GM21423 (cell line): Measurements from ENCODE around the gene KCNK4.
"Not testable (repeated sequence)": the region's sequence is repeated elsewhere in the genome, so short reads cannot be mapped to it uniquely, and the experiment has no call there.

Experiments used
- ATAC-seq: cut with Tn5 transposase; IDR thresholded peaks from one replicate; pipeline ENCODE4 v1.9.1; 2021; ENCODE audit warnings: mild to moderate bottlenecking, moderate library complexity; ENCODE audit not compliant: unreplicated experiment

The KCNK4 gene

GRCh38 chr11:64291262-64291751 lies at the start of gene KCNK4:
Gene KCNK4 (plus strand): TSS chr11:64291302. CDS start chr11:64293019, 1,717 bp downstream.
- ATAC-seq, result no peak

GRCh38 chr11:64241491-64242374 lies 49.4 kb upstream of the KCNK4 start:
- peak; percentile 2 for ATAC-seq

GRCh38 chr11:64243236-64243854 lies 47.8 kb upstream of the KCNK4 start:
- ATAC-seq, result no peak

GRCh38 chr11:64244107-64244506 lies 47.0 kb upstream of the KCNK4 start:
- ATAC-seq, result no peak

- ATAC-seq, result no peak
Observed at GRCh38 chr11:64244966-64245365, 46.1 kb upstream of the KCNK4 start.

GRCh38 chr11:64245401-64245796 lies 45.7 kb upstream of the KCNK4 start:
- no peak for ATAC-seq

GRCh38 chr11:64245797-64246620 lies 45.1 kb upstream of the KCNK4 start:
- ATAC-seq, result no peak

DNA sequence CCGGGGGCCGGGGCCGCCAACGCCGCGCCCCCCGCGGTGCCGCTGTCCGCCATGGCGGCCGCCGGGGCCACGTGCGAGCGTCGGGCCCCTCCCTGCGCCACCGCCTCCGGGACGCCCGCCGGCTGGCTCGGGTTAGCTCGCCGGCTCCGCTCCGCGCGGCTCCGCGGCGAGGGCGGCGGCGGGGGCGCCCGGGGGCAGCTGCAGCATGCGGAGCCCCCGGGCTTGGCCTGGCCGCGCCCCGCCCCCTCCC lies 44.6 kb upstream of the KCNK4 start:
- ATAC-seq, result not testable (repeated sequence)

GRCh38 chr11:64246871-64247728 lies 44.0 kb upstream of the KCNK4 start, which contains the start of gene PPP1R14B:
Gene PPP1R14B (minus strand): TSS chr11:64246943. CDS start chr11:64246673, 270 bp downstream.
- no peak for ATAC-seq

DNA sequence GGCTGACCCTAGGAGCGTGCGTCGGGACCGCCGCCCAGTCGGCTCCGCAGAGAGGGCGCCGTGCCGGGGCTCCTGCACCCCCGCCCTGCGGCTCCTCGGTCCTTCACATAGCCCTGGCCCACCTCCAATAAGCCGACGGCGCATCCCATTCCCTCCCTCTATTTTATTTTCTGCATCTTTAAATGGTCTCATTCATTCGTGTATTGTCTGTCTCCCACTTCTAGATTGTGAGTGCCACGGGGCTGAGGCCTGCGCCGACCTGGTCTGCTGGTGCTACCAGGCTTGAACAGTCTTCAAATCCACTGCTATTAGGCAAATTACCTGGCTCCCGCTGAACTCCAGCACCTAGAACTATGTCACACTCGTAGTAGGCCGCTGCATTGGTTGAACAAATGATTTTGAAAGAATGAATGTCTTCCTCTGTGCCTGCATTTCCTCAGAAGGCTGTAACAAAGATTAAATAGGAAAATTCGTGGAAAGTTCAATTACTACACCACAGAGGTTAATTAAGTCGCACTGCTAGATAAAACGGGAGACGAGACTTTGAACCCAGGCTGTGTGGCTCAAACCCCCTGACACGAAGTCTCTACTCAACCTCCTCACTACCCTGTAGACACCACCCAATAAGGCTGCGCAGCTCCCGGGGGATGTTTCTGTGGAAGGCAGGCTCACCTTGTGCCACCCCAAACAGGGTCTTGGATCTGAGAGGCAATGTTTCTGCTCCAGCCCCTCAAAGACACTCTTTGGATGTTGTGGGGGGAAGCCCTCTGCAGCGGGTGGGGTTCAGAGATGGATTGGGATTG lies 43.2 kb upstream of the KCNK4 start:
- no peak for ATAC-seq

GRCh38 chr11:64248578-64248977 lies 42.5 kb upstream of the KCNK4 start:
- no peak for ATAC-seq

DNA sequence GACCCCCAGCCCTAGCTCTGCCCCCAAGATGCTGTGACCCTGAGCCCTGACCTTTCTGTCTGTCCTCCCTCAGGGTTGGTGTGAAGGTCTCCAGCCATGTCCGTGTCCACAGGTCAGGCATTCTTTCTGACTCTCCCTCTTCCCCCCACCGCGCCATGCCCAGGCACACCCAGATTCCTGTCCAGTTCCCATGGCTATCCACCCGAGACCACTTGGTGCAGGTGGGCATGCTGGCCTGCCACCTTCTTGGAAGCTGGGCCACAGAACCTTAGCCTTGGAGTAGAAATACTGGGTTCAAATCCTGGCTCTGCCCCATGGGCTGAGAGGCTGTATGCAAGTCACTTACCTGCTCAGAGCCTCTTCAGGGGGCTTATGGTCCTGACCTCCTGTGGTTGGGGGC lies 42.1 kb upstream of the KCNK4 start:
- ATAC-seq, result no peak

DNA sequence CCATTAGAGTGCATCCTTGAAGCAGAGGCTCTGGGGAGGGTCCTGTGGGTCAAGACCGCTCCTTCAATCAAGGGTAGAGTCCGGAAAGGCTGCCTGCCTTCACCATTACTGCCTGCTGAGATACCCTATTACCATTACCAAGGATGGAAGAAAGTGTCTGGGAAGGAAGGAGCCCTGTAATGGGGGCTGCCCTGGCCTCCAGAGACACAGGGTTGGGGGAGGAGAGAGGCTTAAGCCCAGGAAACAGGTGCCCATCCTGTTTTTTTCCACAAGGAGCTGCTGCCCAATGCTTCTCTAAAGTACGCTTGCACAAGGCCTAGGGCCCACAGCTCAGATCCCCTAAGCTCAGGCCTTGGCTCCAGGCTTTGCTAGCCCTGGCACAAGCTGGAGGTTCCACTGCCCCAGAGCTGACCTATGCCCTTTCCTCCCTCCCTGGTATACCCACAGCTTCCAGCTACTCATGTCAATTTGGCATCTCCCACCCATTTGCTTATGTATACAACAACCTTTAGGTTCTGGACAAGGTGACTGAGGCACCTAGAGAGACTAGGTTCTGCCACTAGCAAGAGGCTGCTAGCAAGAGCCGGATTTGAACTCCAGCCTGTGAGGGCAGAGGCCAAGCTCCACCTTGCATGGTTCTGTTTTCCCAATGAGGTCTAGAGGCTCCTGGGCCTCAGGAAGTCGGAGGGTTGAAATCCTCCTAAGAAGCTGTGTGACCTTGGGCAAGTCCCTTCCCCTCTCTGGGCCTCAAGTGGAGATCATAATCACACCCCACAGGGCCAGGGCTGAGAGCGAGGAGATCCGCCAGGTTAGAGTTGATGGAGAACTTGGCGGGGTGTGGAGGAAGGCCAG lies 41.3 kb upstream of the KCNK4 start:
- ATAC-seq, result no peak

DNA sequence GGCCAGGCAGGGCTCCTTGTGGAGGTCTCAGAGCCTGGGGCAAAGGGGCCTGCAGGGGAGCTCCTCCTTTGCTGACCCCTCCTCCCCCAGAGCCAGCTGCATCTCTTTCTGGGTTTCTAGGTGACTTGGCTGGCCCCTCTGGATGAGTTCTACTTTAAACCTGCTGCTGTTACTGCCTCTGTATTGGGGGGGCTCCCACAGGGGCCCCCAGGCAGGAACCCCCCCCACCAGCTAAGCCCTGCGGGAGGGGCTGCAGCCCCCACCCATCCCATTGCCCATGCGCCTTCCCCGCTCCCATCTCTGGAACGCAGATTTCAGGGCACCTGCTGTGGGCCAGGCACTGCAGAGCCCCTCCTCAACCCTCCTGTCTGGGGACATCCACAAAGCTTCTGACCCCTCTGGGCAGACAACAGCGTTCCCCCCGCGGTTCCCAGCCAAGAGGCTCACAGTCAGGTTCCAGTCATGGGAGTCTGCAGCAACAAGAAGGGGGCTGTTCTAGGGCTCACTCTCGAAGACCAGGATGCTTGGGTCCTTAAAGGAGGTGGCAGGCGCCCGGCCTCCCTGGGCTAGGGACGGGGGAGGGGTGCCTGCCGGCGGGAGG lies 40.6 kb upstream of the KCNK4 start:
- ATAC-seq, result no peak

GRCh38 chr11:64251016-64251752 lies 39.9 kb upstream of the KCNK4 start, which contains the start of gene PLCB3:
Gene PLCB3 (plus strand): TSS chr11:64251530. CDS start chr11:64251650, 120 bp downstream.
- peak; percentile 35 for ATAC-seq

DNA sequence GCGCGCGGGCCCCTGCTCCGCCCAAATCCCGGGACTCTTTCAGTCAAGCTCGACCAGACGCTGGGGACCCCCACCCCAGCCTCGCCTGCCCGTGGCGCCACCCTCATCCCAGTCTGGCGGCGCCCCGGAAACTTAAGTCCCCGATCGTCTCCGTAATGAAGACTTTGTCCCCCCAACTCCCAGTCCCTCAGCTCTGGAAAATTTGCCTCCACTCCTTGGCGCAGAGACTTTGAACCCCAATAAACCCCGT lies 39.4 kb upstream of the KCNK4 start:
- no peak for ATAC-seq

DNA sequence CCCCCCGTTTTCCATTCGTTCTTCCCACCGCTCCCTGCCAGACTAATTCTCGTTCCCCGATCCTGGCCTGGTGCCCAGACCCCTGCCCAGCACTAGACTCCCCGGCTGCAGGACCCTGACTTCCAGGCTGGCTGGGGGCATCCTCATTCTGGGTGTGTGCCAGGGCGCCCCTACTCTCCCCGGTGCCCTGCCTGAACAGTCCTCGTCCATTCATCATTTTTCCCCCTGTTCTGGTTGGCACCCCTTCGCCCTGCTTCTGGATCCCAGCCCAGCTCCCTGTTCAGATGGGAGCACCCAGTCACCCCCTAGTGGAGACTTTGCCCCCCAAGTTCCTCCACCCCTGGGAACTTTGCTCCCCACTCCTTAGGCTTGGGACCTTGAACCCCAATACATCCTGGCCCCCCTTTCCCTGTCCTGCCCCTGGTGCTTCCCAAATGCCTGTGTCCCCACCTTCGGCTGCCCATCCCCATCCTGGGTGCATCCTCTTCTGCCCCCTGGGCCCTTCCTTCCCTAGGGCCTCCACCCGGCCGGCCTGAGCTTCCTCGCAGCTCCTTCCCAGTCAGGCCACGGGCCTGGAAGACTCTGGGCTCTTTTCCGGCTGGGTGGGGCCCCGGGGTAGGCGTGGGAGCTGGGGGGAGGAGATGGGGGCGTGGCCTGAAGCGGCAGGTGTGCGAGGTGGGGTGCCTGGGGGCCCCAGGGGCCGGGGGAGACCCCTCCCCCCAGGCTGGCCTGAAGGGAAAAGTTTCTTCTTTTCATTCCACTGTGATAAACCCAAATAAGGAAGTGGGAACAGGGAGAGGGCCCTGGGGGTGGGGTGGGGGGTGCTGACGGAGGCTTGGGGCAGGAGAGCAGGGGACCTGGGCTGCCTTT lies 38.9 kb upstream of the KCNK4 start:
- no peak for ATAC-seq
